Astrocyte of the spinal cord (primary cell): ENCODE results near the gene UPB1.
A peak's percentile ranks its signal among the peaks of the same experiment; 100 is the strongest.

Source experiments
- DNase-seq: peaks from one replicate; pipeline ENCODE4 v3.0.0; 2011; ENCODE audit warnings: low read depth, low spot score
- H3K4me3 ChIP-seq: 2 replicates; pipeline ENCODE4 v1.5.1; 2011; ENCODE audit warnings: low read depth, mild to moderate bottlenecking, low read length, moderate library complexity
- CTCF ChIP-seq: IDR thresholded peaks from 2 replicates; pipeline ENCODE4 v1.5.1; 2012; ENCODE audit warnings: low read depth, mild to moderate bottlenecking, low read length, inconsistent platforms
- in situ Hi-C: cut with HindIII; loops from 2 replicates; pipeline ENCODE4 v1.10.0; 2017; ENCODE audit warnings: low sequenced_read_pairs

Gene UPB1

GRCh38 chr22:24504956-24505736 is 10.0 kb downstream of the UPB1 start:
- DNase-seq: no peak
- in situ Hi-C loops: no loop called here
- H3K4me3 ChIP-seq: no peak overlapping the region
- no peak for TF ChIP-seq CTCF

- no peak for DNase-seq
- no peak overlapping the region for H3K4me3 ChIP-seq
- TF ChIP-seq CTCF: no peak
- in situ Hi-C loops: no loop called here
Observed at GRCh38 chr22:24506802-24507438, 11.8 kb downstream of the UPB1 start.

GRCh38 chr22:24507716-24508115 is 12.6 kb downstream of the UPB1 start:
- no peak for TF ChIP-seq CTCF
- in situ Hi-C loops: no loop called here

GRCh38 chr22:24510637-24511625 is 15.8 kb downstream of the UPB1 start:
- DNase-seq: peak; percentile 38
- no peak for TF ChIP-seq CTCF
- no peak overlapping the region for H3K4me3 ChIP-seq
- in situ Hi-C loops: no loop called here

More at GRCh38 chr22:24507716-24508115, 12.6 kb downstream of the UPB1 start:
- H3K4me3 ChIP-seq: no peak overlapping the region
- no peak for DNase-seq

GRCh38 chr22:24512043-24512442 is 16.9 kb downstream of the UPB1 start:
- no peak for TF ChIP-seq CTCF
- no peak for DNase-seq
- in situ Hi-C loops: no loop called here
- H3K4me3 ChIP-seq: no peak overlapping the region
